Measurements from ENCODE around the gene SLC35A4. TPM values are rescaled to one million over a fixed set of nuclear protein-coding genes. Genes with fewer than 3 reads are reported as not detected.
A peak's percentile ranks its signal among the peaks of the same experiment; 100 is the strongest.

Gene SLC35A4
- total and polyA plus RNA-seq, 4 donors = 17.5 to 37.0 (median 26.6) TPM

- no peaks in the 10 kb centered on the region for H3K27me3 ChIP-seq (ENCODE audit: control insufficient read depth in 4 of 4, insufficient read depth in 4 of 4, low read length in 3 of 4)
- peaks cover 16 to 70% (median 56%) of the 10 kb centered on the region in 4 donors for H3K4me1 ChIP-seq (ENCODE audit: control insufficient read depth in 4 of 4, insufficient read depth in 4 of 4, low read length in 3 of 4)
- TF ChIP-seq RAD21 (IDR thresholded peaks at IDR 0.05) = peak in 1 of 2 donors; percentile 39
- TF ChIP-seq TAF1 (conservative IDR thresholded peaks at IDR 0.05) = no peak
- TF ChIP-seq SP1 (IDR thresholded peaks at IDR 0.05) = peak; percentile 65
- TF ChIP-seq RXRA (IDR thresholded peaks at IDR 0.05) = peak; percentile 78 to 90
- TF ChIP-seq NR2F2 (IDR thresholded peaks at IDR 0.05) = peak; percentile 88
- no peak overlapping the region for H3K4me3 ChIP-seq (ENCODE audit: low read depth in 1 of 3, low read length in 3 of 3)
- no peak overlapping the region for H3K9ac ChIP-seq (ENCODE audit: low read depth in 1 of 2, low read length in 2 of 2)
- peaks cover 6 to 19% (median 15%) of the 10 kb centered on the region in 4 donors for H3K36me3 ChIP-seq (ENCODE audit: control insufficient read depth in 4 of 4, insufficient read depth in 3 of 4, low read depth in 1 of 4, low read length in 3 of 4)
- no peaks in the 10 kb centered on the region for H3K9me3 ChIP-seq (ENCODE audit: control insufficient read depth in 4 of 4, low read length in 3 of 4)
- DNase-seq (ENCODE audit: low spot score) = no peak
- WGBS = 44% methylated on average over 5 of the region's 5 CpGs
- peak overlapping the region; percentile 2 to 51 for H3K27ac ChIP-seq (ENCODE audit: low read depth in 1 of 2, low read length in 2 of 2)
These were observed 6.5 kb downstream of the SLC35A4 start for GRCh38 chr5:140571105-140571504.

DNA sequence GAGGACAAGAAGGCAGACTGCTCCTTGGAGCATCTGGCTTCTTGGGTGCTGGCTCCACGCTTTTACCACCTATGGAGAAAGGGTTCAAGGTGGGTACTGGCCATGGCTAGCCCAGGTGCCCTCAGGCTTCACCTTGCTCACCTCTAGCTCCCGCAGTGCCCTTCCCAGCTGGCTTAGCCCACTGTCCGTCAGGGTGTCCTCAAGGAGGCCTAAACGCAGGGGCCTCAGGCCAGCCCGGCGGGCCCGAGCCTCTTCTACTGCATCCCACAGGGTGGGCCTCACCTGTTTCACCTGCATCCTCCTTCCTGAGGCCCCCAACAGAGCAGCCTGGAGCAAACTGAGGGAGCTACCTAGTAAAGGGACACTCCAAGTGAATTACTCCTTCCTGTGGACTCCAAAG, 9.1 kb downstream of the SLC35A4 start:
- H3K4me3 ChIP-seq (ENCODE audit: low read depth in 1 of 3, low read length in 3 of 3) = no peak overlapping the region
- no peak for DNase-seq (ENCODE audit: low spot score)
- H3K9ac ChIP-seq (ENCODE audit: low read depth in 1 of 2, low read length in 2 of 2) = no peak overlapping the region
- 96% methylated on average over 7 of the region's 7 CpGs for WGBS
- no peaks in the 10 kb centered on the region for H3K27me3 ChIP-seq (ENCODE audit: control insufficient read depth in 4 of 4, insufficient read depth in 4 of 4, low read length in 3 of 4)
- peak overlapping the region; percentile 69 to 76 for H3K27ac ChIP-seq (ENCODE audit: low read depth in 1 of 2, low read length in 2 of 2)
- TF ChIP-seq RAD21 (IDR thresholded peaks at IDR 0.05) (no peak), SP1 (IDR thresholded peaks at IDR 0.05) (no peak), NR2F2 (IDR thresholded peaks at IDR 0.05) (no peak)
- TF ChIP-seq, protein P1, sequence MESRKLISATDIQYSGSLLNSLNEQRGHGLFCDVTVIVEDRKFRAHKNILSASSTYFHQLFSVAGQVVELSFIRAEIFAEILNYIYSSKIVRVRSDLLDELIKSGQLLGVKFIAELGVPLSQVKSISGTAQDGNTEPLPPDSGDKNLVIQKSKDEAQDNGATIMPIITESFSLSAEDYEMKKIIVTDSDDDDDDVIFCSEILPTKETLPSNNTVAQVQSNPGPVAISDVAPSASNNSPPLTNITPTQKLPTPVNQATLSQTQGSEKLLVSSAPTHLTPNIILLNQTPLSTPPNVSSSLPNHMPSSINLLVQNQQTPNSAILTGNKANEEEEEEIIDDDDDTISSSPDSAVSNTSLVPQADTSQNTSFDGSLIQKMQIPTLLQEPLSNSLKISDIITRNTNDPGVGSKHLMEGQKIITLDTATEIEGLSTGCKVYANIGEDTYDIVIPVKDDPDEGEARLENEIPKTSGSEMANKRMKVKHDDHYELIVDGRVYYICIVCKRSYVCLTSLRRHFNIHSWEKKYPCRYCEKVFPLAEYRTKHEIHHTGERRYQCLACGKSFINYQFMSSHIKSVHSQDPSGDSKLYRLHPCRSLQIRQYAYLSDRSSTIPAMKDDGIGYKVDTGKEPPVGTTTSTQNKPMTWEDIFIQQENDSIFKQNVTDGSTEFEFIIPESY (IDR thresholded peaks at IDR 0.05) = no peak
- no peaks in the 10 kb centered on the region for H3K9me3 ChIP-seq (ENCODE audit: control insufficient read depth in 4 of 4, low read length in 3 of 4)
- H3K36me3 ChIP-seq (ENCODE audit: control insufficient read depth in 4 of 4, insufficient read depth in 3 of 4, low read depth in 1 of 4, low read length in 3 of 4) = no peaks in the 10 kb centered on the region
- peaks cover 14 to 52% (median 40%) of the 10 kb centered on the region in 4 donors for H3K4me1 ChIP-seq (ENCODE audit: control insufficient read depth in 4 of 4, insufficient read depth in 4 of 4, low read length in 3 of 4)

DNA sequence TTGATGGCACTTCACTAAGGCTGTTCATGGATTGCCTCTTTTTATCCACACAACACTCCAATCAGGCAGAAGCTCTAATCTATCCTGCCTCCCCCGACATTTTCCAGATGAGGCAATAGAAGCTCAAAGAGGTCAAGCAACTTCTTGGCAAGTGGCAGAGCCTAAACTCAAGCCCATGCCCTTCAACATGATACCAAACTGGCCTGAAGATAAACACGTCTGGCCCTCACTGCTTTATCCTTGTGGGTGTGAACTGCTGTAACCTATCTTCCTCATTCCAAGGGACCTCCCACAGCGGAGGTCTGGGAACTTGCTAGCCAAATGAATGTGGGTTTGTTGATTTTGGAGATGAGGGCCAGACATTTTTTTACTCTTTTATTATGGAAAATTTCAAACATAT, 9.5 kb downstream of the SLC35A4 start:
- no peak for DNase-seq (ENCODE audit: low spot score)
- TF ChIP-seq CTCF (IDR thresholded peaks at IDR 0.05; ENCODE audit: low read depth, low read length, missing input control) (no peak), SP1 (IDR thresholded peaks at IDR 0.05) (peak; percentile 88), YY1 (IDR thresholded peaks at IDR 0.05) (peak; percentile 92), ATF3 (IDR thresholded peaks at IDR 0.05) (peak; percentile 92), HNF4G (IDR thresholded peaks at IDR 0.05) (peak; percentile 20), GABPA (IDR thresholded peaks at IDR 0.05 in 1 of 2, conservative IDR thresholded peaks at IDR 0.05 in 1 of 2) (peak in 1 of 2 donors; percentile 67), FOXA1 (IDR thresholded peaks at IDR 0.05) (peak; percentile 34), NR2F2 (IDR thresholded peaks at IDR 0.05) (peak; percentile 98), MAX (IDR thresholded peaks at IDR 0.05) (peak; percentile 90), RAD21 (IDR thresholded peaks at IDR 0.05) (peak; percentile 53 to 68), HNF4A (conservative IDR thresholded peaks at IDR 0.05) (peak; percentile 77 to 81), RXRA (IDR thresholded peaks at IDR 0.05) (peak; percentile 98), JUND (IDR thresholded peaks at IDR 0.05) (peak; percentile 29 to 79), TAF1 (conservative IDR thresholded peaks at IDR 0.05) (no peak), FOXA2 (IDR thresholded peaks at IDR 0.05) (peak; percentile 75), EGR1 (IDR thresholded peaks at IDR 0.05; ENCODE audit: low read depth in 2 of 2) (peak; percentile 78 to 96)
- TF ChIP-seq, protein P1 (IDR thresholded peaks at IDR 0.05) = peak; percentile 81
- TF ChIP-seq, protein P2, sequence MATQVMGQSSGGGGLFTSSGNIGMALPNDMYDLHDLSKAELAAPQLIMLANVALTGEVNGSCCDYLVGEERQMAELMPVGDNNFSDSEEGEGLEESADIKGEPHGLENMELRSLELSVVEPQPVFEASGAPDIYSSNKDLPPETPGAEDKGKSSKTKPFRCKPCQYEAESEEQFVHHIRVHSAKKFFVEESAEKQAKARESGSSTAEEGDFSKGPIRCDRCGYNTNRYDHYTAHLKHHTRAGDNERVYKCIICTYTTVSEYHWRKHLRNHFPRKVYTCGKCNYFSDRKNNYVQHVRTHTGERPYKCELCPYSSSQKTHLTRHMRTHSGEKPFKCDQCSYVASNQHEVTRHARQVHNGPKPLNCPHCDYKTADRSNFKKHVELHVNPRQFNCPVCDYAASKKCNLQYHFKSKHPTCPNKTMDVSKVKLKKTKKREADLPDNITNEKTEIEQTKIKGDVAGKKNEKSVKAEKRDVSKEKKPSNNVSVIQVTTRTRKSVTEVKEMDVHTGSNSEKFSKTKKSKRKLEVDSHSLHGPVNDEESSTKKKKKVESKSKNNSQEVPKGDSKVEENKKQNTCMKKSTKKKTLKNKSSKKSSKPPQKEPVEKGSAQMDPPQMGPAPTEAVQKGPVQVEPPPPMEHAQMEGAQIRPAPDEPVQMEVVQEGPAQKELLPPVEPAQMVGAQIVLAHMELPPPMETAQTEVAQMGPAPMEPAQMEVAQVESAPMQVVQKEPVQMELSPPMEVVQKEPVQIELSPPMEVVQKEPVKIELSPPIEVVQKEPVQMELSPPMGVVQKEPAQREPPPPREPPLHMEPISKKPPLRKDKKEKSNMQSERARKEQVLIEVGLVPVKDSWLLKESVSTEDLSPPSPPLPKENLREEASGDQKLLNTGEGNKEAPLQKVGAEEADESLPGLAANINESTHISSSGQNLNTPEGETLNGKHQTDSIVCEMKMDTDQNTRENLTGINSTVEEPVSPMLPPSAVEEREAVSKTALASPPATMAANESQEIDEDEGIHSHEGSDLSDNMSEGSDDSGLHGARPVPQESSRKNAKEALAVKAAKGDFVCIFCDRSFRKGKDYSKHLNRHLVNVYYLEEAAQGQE (IDR thresholded peaks at IDR 0.05) = peak; percentile 68
- WGBS = 14% methylated on average over 3 of the region's 3 CpGs
- peaks cover 14 to 47% (median 36%) of the 10 kb centered on the region in 4 donors for H3K4me1 ChIP-seq (ENCODE audit: control insufficient read depth in 4 of 4, insufficient read depth in 4 of 4, low read length in 3 of 4)
- no peak overlapping the region for H3K9ac ChIP-seq (ENCODE audit: low read depth in 1 of 2, low read length in 2 of 2)
- no peak overlapping the region for H3K4me3 ChIP-seq (ENCODE audit: low read depth in 1 of 3, low read length in 3 of 3)
- no peaks in the 10 kb centered on the region for H3K36me3 ChIP-seq (ENCODE audit: control insufficient read depth in 4 of 4, insufficient read depth in 3 of 4, low read depth in 1 of 4, low read length in 3 of 4)
- H3K9me3 ChIP-seq (ENCODE audit: control insufficient read depth in 4 of 4, low read length in 3 of 4) = no peaks in the 10 kb centered on the region
- H3K27ac ChIP-seq (ENCODE audit: low read depth in 1 of 2, low read length in 2 of 2) = peak overlapping the region; percentile 69 to 76
- H3K27me3 ChIP-seq (ENCODE audit: control insufficient read depth in 4 of 4, insufficient read depth in 4 of 4, low read length in 3 of 4) = no peaks in the 10 kb centered on the region
